GM18861 (cell line): ENCODE results near the gene EFCAB8.
"Not testable (repeated sequence)": the region's sequence is repeated elsewhere in the genome, so short reads cannot be mapped to it uniquely, and the experiment has no call there.

ENCODE experiments used
- ATAC-seq: cut with Tn5 transposase; IDR thresholded peaks from one replicate; pipeline ENCODE4 v1.9.1; 2021; ENCODE audit not compliant: unreplicated experiment

Gene EFCAB8

GRCh38 chr20:32969356-32970114, 110.8 kb downstream of the EFCAB8 start:
- no peak for ATAC-seq

GRCh38 chr20:32970115-32970972, 111.6 kb downstream of the EFCAB8 start:
- no peak for ATAC-seq

- no peak for ATAC-seq
Observed at GRCh38 chr20:32970973-32971300, 112.2 kb downstream of the EFCAB8 start.

GRCh38 chr20:32971703-32972161, 113.0 kb downstream of the EFCAB8 start:
- ATAC-seq, result peak; percentile 2

GRCh38 chr20:32972181-32973076, 113.7 kb downstream of the EFCAB8 start:
- peak; percentile 89 for ATAC-seq

- no peak for ATAC-seq
Observed at GRCh38 chr20:32973077-32973717, 114.5 kb downstream of the EFCAB8 start.

- ATAC-seq, result not testable (repeated sequence)
Observed at GRCh38 chr20:32974204-32975064, 115.7 kb downstream of the EFCAB8 start.

- not testable (repeated sequence) for ATAC-seq
Observed at GRCh38 chr20:32975121-32975520, 116.4 kb downstream of the EFCAB8 start.

GRCh38 chr20:32975698-32976674, 117.3 kb downstream of the EFCAB8 start:
- ATAC-seq, result no peak

- no peak for ATAC-seq
Observed at GRCh38 chr20:32976746-32977145, 118.0 kb downstream of the EFCAB8 start.

- ATAC-seq, result no peak
Observed at GRCh38 chr20:32977281-32978008, 118.7 kb downstream of the EFCAB8 start.

- no peak for ATAC-seq
Observed at GRCh38 chr20:32978009-32978335, 119.2 kb downstream of the EFCAB8 start.

GRCh38 chr20:32979201-32979998, 120.7 kb downstream of the EFCAB8 start:
- ATAC-seq, result no peak

- no peak for ATAC-seq
Observed at GRCh38 chr20:32980131-32980941, 121.6 kb downstream of the EFCAB8 start.

- no peak for ATAC-seq
Observed at GRCh38 chr20:32980990-32981389, 122.3 kb downstream of the EFCAB8 start.
